Brain microvascular endothelial cell (primary cell): ENCODE results near the gene L3MBTL1.
A peak's percentile ranks its signal among the peaks of the same experiment; 100 is the strongest.

Experiments
- DNase-seq: peaks from one replicate; pipeline ENCODE4 v3.0.0-alpha.2; 2020
- H3K27ac ChIP-seq: fragments of 250-450 bp; sonication (Bioruptor Pico); 2 replicates; pipeline ENCODE4 v1.5.1; 2020; ENCODE audit warnings: mild to moderate bottlenecking, moderate library complexity
- H3K27me3 ChIP-seq: fragments of 250-450 bp; sonication (Bioruptor Pico); replicated peaks from 2 replicates; pipeline ENCODE4 v1.5.1; 2020; ENCODE audit warnings: mild to moderate bottlenecking
- H3K36me3 ChIP-seq: fragments of 250-450 bp; sonication (Bioruptor Pico); replicated peaks from 2 replicates; pipeline ENCODE4 v1.5.1; 2020; ENCODE audit warnings: mild to moderate bottlenecking
- H3K4me3 ChIP-seq: 2 replicates; pipeline ENCODE4 v1.5.1; 2011; ENCODE audit warnings: low read depth, mild to moderate bottlenecking, control low read depth, low read length, moderate library complexity
- CTCF ChIP-seq: IDR thresholded peaks from 2 replicates; pipeline ENCODE4 v1.5.1; 2011; ENCODE audit warnings: low read depth, mild to moderate bottlenecking, moderate library complexity, low read length, control low read depth, inconsistent platforms; ENCODE audit errors: missing control alignments
- in situ Hi-C: cut with HindIII; loops from 2 replicates; pipeline ENCODE4 v1.10.0; 2017; ENCODE audit warnings: low sequenced_read_pairs, low pct_ligation_motif_present

The L3MBTL1 gene

GRCh38 chr20:43534016-43534415 is 26.5 kb downstream of the L3MBTL1 start:
- no peak overlapping the region for H3K4me3 ChIP-seq
- in situ Hi-C loops = no loop called here
- no peaks in the 10 kb centered on the region for H3K27me3 ChIP-seq
- DNase-seq = no peak
- no peaks in the 10 kb centered on the region for H3K36me3 ChIP-seq
- no peak for TF ChIP-seq CTCF
- H3K27ac ChIP-seq = no peak overlapping the region

- no peaks in the 10 kb centered on the region for H3K36me3 ChIP-seq
- DNase-seq = no peak
- no peaks in the 10 kb centered on the region for H3K27me3 ChIP-seq
- no peak overlapping the region for H3K4me3 ChIP-seq
- no peak for TF ChIP-seq CTCF
- H3K27ac ChIP-seq = no peak overlapping the region
- in situ Hi-C loops = no loop called here
Measured at GRCh38 chr20:43534791-43535350, 27.4 kb downstream of the L3MBTL1 start.

GRCh38 chr20:43535370-43536004 is 28.0 kb downstream of the L3MBTL1 start:
- TF ChIP-seq CTCF = no peak
- Histone ChIP-seq H3K36me3 (no peaks in the 10 kb centered on the region), H3K4me3 (no peak overlapping the region), H3K27me3 (no peaks in the 10 kb centered on the region), H3K27ac (no peak overlapping the region)
- in situ Hi-C loops = no loop called here
- no peak for DNase-seq

GRCh38 chr20:43536041-43536816 is 28.7 kb downstream of the L3MBTL1 start:
- Histone ChIP-seq H3K36me3 (no peaks in the 10 kb centered on the region), H3K27ac (no peak overlapping the region), H3K27me3 (no peaks in the 10 kb centered on the region), H3K4me3 (no peak overlapping the region)
- in situ Hi-C loops = no loop called here
- no peak for DNase-seq
- no peak for TF ChIP-seq CTCF

- H3K27ac ChIP-seq = no peak overlapping the region
- peak; percentile 9 for DNase-seq
- TF ChIP-seq CTCF = no peak
- in situ Hi-C loops = no loop called here
- H3K36me3 ChIP-seq = no peaks in the 10 kb centered on the region
- no peaks in the 10 kb centered on the region for H3K27me3 ChIP-seq
- H3K4me3 ChIP-seq = no peak overlapping the region
Measured at GRCh38 chr20:43536817-43537440, 29.4 kb downstream of the L3MBTL1 start.
